ENCODE results near the gene IL6.
"Not testable (repeated sequence)": the region's sequence is repeated elsewhere in the genome, so short reads cannot be mapped to it uniquely, and the experiment has no call there.

The IL6 gene

GRCh38 chr7:22697876-22698606 is 29.0 kb upstream of the IL6 start:
- TF ChIP-seq CTCF (IDR thresholded peaks at IDR 0.05; ENCODE audit: low read depth, low read length) = no peak

GRCh38 chr7:22698767-22699166 is 28.2 kb upstream of the IL6 start:
- no peak overlapping the region for H3K4me3 ChIP-seq (ENCODE audit: low read depth, low read length)

More at GRCh38 chr7:22697876-22698606, 29.0 kb upstream of the IL6 start:
- H3K4me3 ChIP-seq (ENCODE audit: low read depth, low read length) = no peak overlapping the region

GRCh38 chr7:22700559-22701002 is 26.4 kb upstream of the IL6 start:
- no peak for TF ChIP-seq CTCF (IDR thresholded peaks at IDR 0.05; ENCODE audit: low read depth, low read length)
- H3K4me3 ChIP-seq (ENCODE audit: low read depth, low read length) = no peak overlapping the region

More at GRCh38 chr7:22698767-22699166, 28.2 kb upstream of the IL6 start:
- TF ChIP-seq CTCF (IDR thresholded peaks at IDR 0.05; ENCODE audit: low read depth, low read length) = no peak

GRCh38 chr7:22702516-22702915 is 24.5 kb upstream of the IL6 start:
- TF ChIP-seq CTCF (IDR thresholded peaks at IDR 0.05; ENCODE audit: low read depth, low read length) = no peak
- no peak overlapping the region for H3K4me3 ChIP-seq (ENCODE audit: low read depth, low read length)

- not testable (repeated sequence) for H3K4me3 ChIP-seq (ENCODE audit: low read depth, low read length)
Observed at GRCh38 chr7:22703107-22703855, 23.7 kb upstream of the IL6 start.

GRCh38 chr7:22703978-22704610 is 22.9 kb upstream of the IL6 start:
- H3K4me3 ChIP-seq (ENCODE audit: low read depth, low read length) = not testable (repeated sequence)

- H3K4me3 ChIP-seq (ENCODE audit: low read depth, low read length) = not testable (repeated sequence)
Observed at GRCh38 chr7:22704722-22705121, 22.3 kb upstream of the IL6 start.

GRCh38 chr7:22705874-22706273 is 21.1 kb upstream of the IL6 start:
- not testable (repeated sequence) for H3K4me3 ChIP-seq (ENCODE audit: low read depth, low read length)

GRCh38 chr7:22707026-22707691 is 19.8 kb upstream of the IL6 start:
- H3K4me3 ChIP-seq (ENCODE audit: low read depth, low read length) = not testable (repeated sequence)

GRCh38 chr7:22708214-22708613 is 18.8 kb upstream of the IL6 start:
- H3K4me3 ChIP-seq (ENCODE audit: low read depth, low read length) = not testable (repeated sequence)

- H3K4me3 ChIP-seq (ENCODE audit: low read depth, low read length) = not testable (repeated sequence)
Observed at GRCh38 chr7:22708677-22709061, 18.3 kb upstream of the IL6 start.

- not testable (repeated sequence) for H3K4me3 ChIP-seq (ENCODE audit: low read depth, low read length)
Observed at GRCh38 chr7:22709062-22709829, 17.8 kb upstream of the IL6 start.
